Measurements from ENCODE around the gene CTDP1. TPM values are rescaled to one million over a fixed set of nuclear protein-coding genes. Genes with fewer than 3 reads are reported as not detected.
A peak's percentile ranks its signal among the peaks of the same experiment; 100 is the strongest.

The CTDP1 gene
- total RNA-seq (10 to 100 TPM in 2 of 4 donors, 1 to 10 TPM in 2; 9.6 to 11.5 (median 10.1) TPM), polyA plus RNA-seq (7.1 TPM)
- long read RNA-seq, donor 1, full-length matches to known transcripts: 21 of 28 reads
- long read RNA-seq, donor 1, partial matches to known transcripts: 3 of 28 reads
- long read RNA-seq, donor 1, other reads (novel, unspliced or antisense): 4 of 28 reads
- long read RNA-seq, donor 2, full-length matches to known transcripts: 9 of 16 reads
- long read RNA-seq, donor 2, partial matches to known transcripts: 6 of 16 reads
- long read RNA-seq, donor 2, other reads (novel, unspliced or antisense): 1 of 16 reads
- long read RNA-seq, donor 3, full-length matches to known transcripts: 3 of 5 reads
- long read RNA-seq, donor 3, partial matches to known transcripts: 0 of 5 reads
- long read RNA-seq, donor 3, other reads (novel, unspliced or antisense): 2 of 5 reads
- long read RNA-seq, donor 4, full-length matches to known transcripts: 6 of 13 reads
- long read RNA-seq, donor 4, partial matches to known transcripts: 7 of 13 reads
- long read RNA-seq, donor 4, other reads (novel, unspliced or antisense): 0 of 13 reads

DNA sequence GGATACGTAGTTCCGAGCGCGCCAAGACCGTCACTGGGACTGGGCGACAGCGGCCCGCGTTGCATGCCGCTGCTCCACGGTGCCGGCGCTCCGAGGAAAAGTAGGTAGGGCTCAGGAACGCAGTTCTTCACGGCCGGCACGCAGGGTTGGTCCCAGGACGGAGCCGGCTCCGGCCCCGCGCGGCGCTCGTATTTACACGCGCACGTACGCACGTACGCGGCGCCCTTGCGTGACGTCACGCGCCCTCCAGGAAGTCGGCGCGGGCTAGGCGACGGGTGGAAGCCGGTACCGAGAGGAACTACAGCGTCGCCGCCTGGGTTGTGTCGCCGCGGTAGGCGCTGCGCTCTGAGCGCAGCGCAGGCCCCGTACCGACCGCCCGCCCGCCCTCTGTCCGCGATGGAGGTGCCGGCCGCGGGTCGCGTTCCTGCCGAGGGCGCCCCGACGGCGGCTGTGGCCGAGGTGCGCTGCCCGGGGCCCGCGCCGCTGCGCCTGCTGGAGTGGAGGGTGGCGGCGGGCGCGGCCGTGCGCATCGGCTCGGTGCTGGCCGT lies at the start of gene CTDP1:
CTDP1 (plus strand) TSS at position 252 of the 548 bp plus-strand sequence; CDS start at position 397, 145 bp downstream.
- H3K4me3 ChIP-seq (ENCODE audit: low read length): peak within 1 kb of the TSS; percentile 69
- H3K4me1 ChIP-seq (ENCODE audit: control insufficient read depth, insufficient read depth, low read length): no peaks in the 10 kb centered on the region
- ATAC-seq (peak; percentile 91 to 92), DNase-seq (peak; percentile 95 to 98 (median 96))
- no peaks in the 10 kb centered on the region for H3K9me3 ChIP-seq (ENCODE audit: control insufficient read depth, low read length)
- WGBS: under 1% methylated on average over 88 of the region's 88 CpGs
- intact Hi-C loops (cut with DNase I): loop anchor here in 1 of 4 donors (10.0 kb wide), 1 partner anchor 355 kb away; the partner anchor contains the start of gene RBFA
- H3K27ac ChIP-seq (ENCODE audit: low read length): peak within 1 kb of the TSS; percentile 73
- no peaks in the 10 kb centered on the region for H3K27me3 ChIP-seq (ENCODE audit: control insufficient read depth, insufficient read depth)

GRCh38 chr18:79630281-79631095 lies 49.1 kb upstream of the CTDP1 start:
- WGBS: 87% methylated on average over 36 of the region's 36 CpGs
- Histone ChIP-seq H3K27me3 (ENCODE audit: control insufficient read depth, insufficient read depth) (no peaks in the 10 kb centered on the region), H3K4me1 (ENCODE audit: control insufficient read depth, insufficient read depth, low read length) (no peaks in the 10 kb centered on the region), H3K4me3 (ENCODE audit: low read length) (no peak overlapping the region), H3K9me3 (ENCODE audit: control insufficient read depth, low read length) (no peaks in the 10 kb centered on the region), H3K27ac (ENCODE audit: low read length) (no peak overlapping the region)
- intact Hi-C loops (cut with DNase I): loop anchor here in 1 of 4 donors (10.0 kb wide), 1 partner anchor 96 kb away; no protein-coding TSS in a partner anchor
- ATAC-seq (no peak), DNase-seq (no peak)

DNA sequence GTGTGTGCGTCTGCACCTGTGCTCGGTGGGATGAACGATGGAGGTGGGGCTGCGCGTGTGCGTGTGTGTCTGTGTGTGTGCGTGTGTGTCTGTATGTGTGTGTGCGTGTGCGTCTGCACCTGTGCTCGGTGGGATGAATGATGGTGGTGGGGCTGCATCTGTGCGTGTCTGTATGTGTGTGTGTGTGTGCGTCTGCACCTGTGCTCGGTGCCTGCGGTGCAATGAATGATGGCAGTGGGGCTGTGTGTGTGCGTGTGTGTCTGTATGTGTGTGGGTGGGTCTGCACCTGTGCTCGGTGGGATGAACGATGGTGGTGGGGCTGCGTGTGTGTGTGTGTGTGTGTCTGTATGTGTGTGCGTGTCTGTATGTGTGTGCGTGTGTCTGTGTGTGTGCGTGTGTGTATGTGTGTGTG lies 48.5 kb upstream of the CTDP1 start:
- Histone ChIP-seq H3K4me1 (ENCODE audit: control insufficient read depth, insufficient read depth, low read length) (no peaks in the 10 kb centered on the region), H3K27me3 (ENCODE audit: control insufficient read depth, insufficient read depth) (no peaks in the 10 kb centered on the region), H3K27ac (ENCODE audit: low read length) (no peak overlapping the region), H3K4me3 (ENCODE audit: low read length) (no peak overlapping the region), H3K9me3 (ENCODE audit: control insufficient read depth, low read length) (no peaks in the 10 kb centered on the region)
- DNase-seq (no peak), ATAC-seq (no peak)
- intact Hi-C loops (cut with DNase I): loop anchor here in 1 of 4 donors (10.0 kb wide), 1 partner anchor 96 kb away; no protein-coding TSS in a partner anchor
- 92% methylated on average over 21 of the region's 21 CpGs for WGBS

GRCh38 chr18:79631761-79632446 lies 47.7 kb upstream of the CTDP1 start:
- ATAC-seq (no peak), DNase-seq (peak in 1 of 3 donors; percentile 33)
- intact Hi-C loops (cut with DNase I): loop anchor here in 1 of 4 donors (10.0 kb wide), 1 partner anchor 97 kb away; no protein-coding TSS in a partner anchor

GRCh38 chr18:79632765-79633164 lies 46.8 kb upstream of the CTDP1 start:
- Histone ChIP-seq H3K4me1 (ENCODE audit: control insufficient read depth, insufficient read depth, low read length) (no peaks in the 10 kb centered on the region), H3K4me3 (ENCODE audit: low read length) (no peak overlapping the region), H3K27me3 (ENCODE audit: control insufficient read depth, insufficient read depth) (no peaks in the 10 kb centered on the region), H3K9me3 (ENCODE audit: control insufficient read depth, low read length) (no peaks in the 10 kb centered on the region), H3K27ac (ENCODE audit: low read length) (no peak overlapping the region)
- intact Hi-C loops (cut with DNase I): loop anchor here in 1 of 4 donors (10.0 kb wide), 1 partner anchor 98 kb away; no protein-coding TSS in a partner anchor
- no peak for ATAC-seq
- DNase-seq: no peak
- WGBS: 94% methylated on average over 14 of the region's 14 CpGs

More at GRCh38 chr18:79631761-79632446, 47.7 kb upstream of the CTDP1 start:
- 84% methylated on average over 12 of the region's 12 CpGs for WGBS
- Histone ChIP-seq H3K4me3 (ENCODE audit: low read length) (no peak overlapping the region), H3K27ac (ENCODE audit: low read length) (no peak overlapping the region), H3K4me1 (ENCODE audit: control insufficient read depth, insufficient read depth, low read length) (no peaks in the 10 kb centered on the region), H3K27me3 (ENCODE audit: control insufficient read depth, insufficient read depth) (no peaks in the 10 kb centered on the region), H3K9me3 (ENCODE audit: control insufficient read depth, low read length) (no peaks in the 10 kb centered on the region)

DNA sequence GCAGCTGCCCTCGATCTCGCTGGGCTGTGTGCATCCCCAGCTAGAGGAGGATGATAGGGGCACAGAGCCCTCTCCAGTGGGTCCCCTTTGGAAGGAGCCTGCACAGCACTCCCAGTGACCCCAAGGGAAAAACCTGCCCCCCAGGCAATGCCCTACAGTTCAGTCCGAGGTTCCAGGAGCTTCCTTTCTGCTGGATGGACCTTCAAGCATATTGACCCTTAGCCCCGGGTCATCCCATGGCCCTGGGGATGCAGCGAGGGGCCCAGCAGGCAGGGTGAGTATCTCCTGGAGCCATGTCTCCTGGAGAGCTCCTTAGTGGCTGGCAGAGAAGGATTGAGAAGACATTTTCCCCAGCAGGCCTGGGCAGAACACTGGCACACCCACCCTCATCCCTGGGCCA lies 45.4 kb upstream of the CTDP1 start:
- no peaks in the 10 kb centered on the region for H3K9me3 ChIP-seq (ENCODE audit: control insufficient read depth, low read length)
- intact Hi-C loops (cut with DNase I): loop anchor here in 1 of 4 donors (10.0 kb wide), 1 partner anchor 99 kb away; no protein-coding TSS in a partner anchor
- no peak for ATAC-seq
- H3K27me3 ChIP-seq (ENCODE audit: control insufficient read depth, insufficient read depth): no peaks in the 10 kb centered on the region
- WGBS: 98% methylated on average over 5 of the region's 5 CpGs
- H3K4me3 ChIP-seq (ENCODE audit: low read length): no peak overlapping the region
- no peak overlapping the region for H3K27ac ChIP-seq (ENCODE audit: low read length)
- H3K4me1 ChIP-seq (ENCODE audit: control insufficient read depth, insufficient read depth, low read length): no peaks in the 10 kb centered on the region
- DNase-seq: no peak

DNA sequence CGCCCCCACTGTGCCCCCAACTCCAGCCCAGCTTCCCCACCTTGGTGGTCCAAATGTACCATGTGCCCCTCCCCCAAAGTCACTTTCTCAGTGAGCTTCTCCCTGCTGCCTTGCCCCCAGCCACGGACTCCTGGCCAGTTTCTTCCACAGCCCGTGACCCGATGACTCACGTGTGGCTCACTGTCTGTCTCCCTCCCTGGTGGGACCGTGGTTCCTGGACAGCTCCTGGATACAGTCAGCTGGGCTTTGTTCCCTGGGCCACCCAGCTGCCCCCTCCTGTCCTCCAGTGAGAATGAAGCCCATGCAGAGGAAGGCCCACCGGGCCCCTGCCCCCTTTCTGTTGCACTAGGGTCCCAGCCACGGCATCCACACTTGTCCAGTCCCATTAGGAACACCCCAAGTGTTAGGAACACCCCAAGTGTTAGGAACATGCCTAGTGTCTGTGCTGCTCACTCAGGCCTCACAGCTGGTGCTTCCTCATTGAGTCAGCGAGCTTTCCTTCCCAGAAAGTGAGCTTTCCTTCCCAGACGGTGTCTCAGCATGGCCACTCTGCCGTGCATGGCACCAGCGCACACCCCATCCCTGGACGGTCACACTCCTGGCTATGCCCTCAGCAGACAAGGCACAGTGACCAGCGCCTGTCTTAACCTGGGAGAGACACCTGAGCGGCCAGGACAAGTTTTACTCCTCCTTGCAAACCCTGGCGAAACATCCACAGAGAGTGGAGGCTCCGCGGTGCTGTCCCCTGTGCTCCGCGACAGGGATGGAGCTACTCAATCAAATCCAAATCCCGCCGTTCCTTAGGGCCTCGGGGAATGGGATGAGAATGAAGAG lies 44.8 kb upstream of the CTDP1 start:
- no peaks in the 10 kb centered on the region for H3K9me3 ChIP-seq (ENCODE audit: control insufficient read depth, low read length)

DNA sequence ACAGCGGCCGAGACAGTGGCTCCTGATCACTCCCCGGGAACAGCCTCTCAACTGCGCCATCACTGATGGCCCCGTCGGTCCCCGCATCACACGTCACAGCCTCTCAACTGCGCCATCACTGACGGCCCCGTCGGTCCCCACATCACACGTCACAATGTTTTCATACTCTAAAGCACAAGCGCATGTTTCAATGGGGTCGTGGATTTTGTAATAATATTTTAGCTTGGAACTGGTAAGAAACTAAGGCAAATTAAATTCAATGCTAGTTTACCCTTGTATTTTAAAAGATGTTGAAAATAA lies 44.2 kb upstream of the CTDP1 start:
- Histone ChIP-seq H3K27me3 (ENCODE audit: control insufficient read depth, insufficient read depth) (no peaks in the 10 kb centered on the region), H3K4me3 (ENCODE audit: low read length) (no peak overlapping the region), H3K4me1 (ENCODE audit: control insufficient read depth, insufficient read depth, low read length) (no peaks in the 10 kb centered on the region), H3K9me3 (ENCODE audit: control insufficient read depth, low read length) (no peaks in the 10 kb centered on the region), H3K27ac (ENCODE audit: low read length) (no peak overlapping the region)
- intact Hi-C loops (cut with DNase I): loop anchor here in 1 of 4 donors (10.0 kb wide), 1 partner anchor 101 kb away; no protein-coding TSS in a partner anchor
- DNase-seq: no peak
- 93% methylated on average over 15 of the region's 15 CpGs for WGBS
- no peak for ATAC-seq

More for the DNA sequence above, 44.8 kb upstream of the CTDP1 start:
- no peak overlapping the region for H3K27ac ChIP-seq (ENCODE audit: low read length)
- WGBS: 86% methylated on average over 23 of the region's 23 CpGs
- no peaks in the 10 kb centered on the region for H3K27me3 ChIP-seq (ENCODE audit: control insufficient read depth, insufficient read depth)
- intact Hi-C loops (cut with DNase I): loop anchor here in 1 of 4 donors (10.0 kb wide), 1 partner anchor 100 kb away; no protein-coding TSS in a partner anchor
- no peak overlapping the region for H3K4me3 ChIP-seq (ENCODE audit: low read length)
- ATAC-seq (no peak), DNase-seq (no peak)
- no peaks in the 10 kb centered on the region for H3K4me1 ChIP-seq (ENCODE audit: control insufficient read depth, insufficient read depth, low read length)

- Histone ChIP-seq H3K4me1 (ENCODE audit: control insufficient read depth, insufficient read depth, low read length) (no peaks in the 10 kb centered on the region), H3K27me3 (ENCODE audit: control insufficient read depth, insufficient read depth) (no peaks in the 10 kb centered on the region), H3K4me3 (ENCODE audit: low read length) (no peak overlapping the region), H3K9me3 (ENCODE audit: control insufficient read depth, low read length) (no peaks in the 10 kb centered on the region), H3K27ac (ENCODE audit: low read length) (no peak overlapping the region)
- DNase-seq: peak in 1 of 3 donors; percentile 45
- peak in 1 of 2 donors; percentile 38 for ATAC-seq
- WGBS: 26% methylated on average over 58 of the region's 58 CpGs
- intact Hi-C loops (cut with DNase I): loop anchor here in 1 of 4 donors (10.0 kb wide), 1 partner anchor 103 kb away; no protein-coding TSS in a partner anchor
These were observed 42.3 kb upstream of the CTDP1 start for GRCh38 chr18:79637181-79637920.
